ENCODE measurements around the gene MITF.

MITF gene

GRCh38 chr3:69983546-69984265 is 244.4 kb downstream of the MITF start:
- no peak for DNase-seq

GRCh38 chr3:69985266-69985665 is 246.0 kb downstream of the MITF start:
- no peak for DNase-seq

GRCh38 chr3:69986419-69986818 is 247.2 kb downstream of the MITF start:
- DNase-seq = no peak

- DNase-seq = no peak
These were observed 248.6 kb downstream of the MITF start for GRCh38 chr3:69987833-69988232.

- no peak for DNase-seq
These were observed 254.5 kb downstream of the MITF start for GRCh38 chr3:69993757-69994156.

- DNase-seq = no peak
These were observed 255.7 kb downstream of the MITF start for GRCh38 chr3:69994919-69995318.

GRCh38 chr3:69997631-69998307 is 258.5 kb downstream of the MITF start:
- no peak for DNase-seq

- DNase-seq = no peak
These were observed 259.5 kb downstream of the MITF start for GRCh38 chr3:69998759-69999139.

GRCh38 chr3:69999140-70000027 is 260.1 kb downstream of the MITF start, which contains the start of gene SAMMSON:
TSS of gene SAMMSON (plus strand) at chr3:69999733.
- DNase-seq = no peak

- DNase-seq = no peak
These were observed 260.8 kb downstream of the MITF start for GRCh38 chr3:70000028-70000410.

GRCh38 chr3:70000563-70001081 is 261.4 kb downstream of the MITF start:
- DNase-seq = no peak

GRCh38 chr3:70003119-70003518 is 263.9 kb downstream of the MITF start:
- no peak for DNase-seq

GRCh38 chr3:70006089-70006488 is 266.8 kb downstream of the MITF start:
- no peak for DNase-seq

GRCh38 chr3:70010346-70010745 is 271.1 kb downstream of the MITF start:
- no peak for DNase-seq

GRCh38 chr3:70011582-70011981 is 272.3 kb downstream of the MITF start:
- DNase-seq = no peak
